ENCODE results near the gene COX7A2. TPM values are rescaled to one million over a fixed set of nuclear protein-coding genes. Genes with fewer than 3 reads are reported as not detected.

Gene COX7A2
- 336 TPM for total RNA-seq
- long read RNA-seq, transcript COX7A2-202 (4 exons, 773 nt), result major isoform, 14 of 16 reads
- long read RNA-seq, partial matches to known transcripts, result 0 of 16 reads
- long read RNA-seq, other reads (novel, unspliced or antisense), result 2 of 16 reads

GRCh38 chr6:75243333-75244062 is at the start of gene COX7A2:
Gene COX7A2 (minus strand): TSS chr6:75243801. CDS start chr6:75243734, 67 bp downstream.
- DNase-seq (ENCODE audit: low spot score), result peak; percentile 93

- DNase-seq (ENCODE audit: low spot score), result no peak
These were observed 49.0 kb upstream of the COX7A2 start for GRCh38 chr6:75292555-75292954.

- DNase-seq (ENCODE audit: low spot score), result no peak
These were observed 48.1 kb upstream of the COX7A2 start for GRCh38 chr6:75291744-75292143.

- no peak for DNase-seq (ENCODE audit: low spot score)
These were observed 47.7 kb upstream of the COX7A2 start for GRCh38 chr6:75291331-75291730.

GRCh38 chr6:75290136-75290945 is 46.7 kb upstream of the COX7A2 start:
- DNase-seq (ENCODE audit: low spot score), result no peak

GRCh38 chr6:75288023-75288422 is 44.4 kb upstream of the COX7A2 start:
- no peak for DNase-seq (ENCODE audit: low spot score)

GRCh38 chr6:75287424-75287823 is 43.8 kb upstream of the COX7A2 start:
- no peak for DNase-seq (ENCODE audit: low spot score)

- no peak for DNase-seq (ENCODE audit: low spot score)
These were observed 43.4 kb upstream of the COX7A2 start for GRCh38 chr6:75286955-75287354.

- DNase-seq (ENCODE audit: low spot score), result no peak
These were observed 41.7 kb upstream of the COX7A2 start for GRCh38 chr6:75285283-75285639.

GRCh38 chr6:75284632-75285282 is 41.2 kb upstream of the COX7A2 start, which contains the start of gene TMEM30A:
Gene TMEM30A (minus strand): TSS chr6:75284792. CDS start chr6:75284638, 154 bp downstream.
- peak; percentile 98 for DNase-seq (ENCODE audit: low spot score)

GRCh38 chr6:75283907-75284631 is 40.5 kb upstream of the COX7A2 start:
- no peak for DNase-seq (ENCODE audit: low spot score)

- no peak for DNase-seq (ENCODE audit: low spot score)
These were observed 39.1 kb upstream of the COX7A2 start for GRCh38 chr6:75282706-75283105.

GRCh38 chr6:75281653-75282052 is 38.1 kb upstream of the COX7A2 start:
- DNase-seq (ENCODE audit: low spot score), result no peak

- no peak for DNase-seq (ENCODE audit: low spot score)
These were observed 36.7 kb upstream of the COX7A2 start for GRCh38 chr6:75280131-75280855.

- DNase-seq (ENCODE audit: low spot score), result no peak
These were observed 35.8 kb upstream of the COX7A2 start for GRCh38 chr6:75279418-75279817.

GRCh38 chr6:75278474-75279077 is 35.0 kb upstream of the COX7A2 start:
- no peak for DNase-seq (ENCODE audit: low spot score)

GRCh38 chr6:75275067-75275466 is 31.5 kb upstream of the COX7A2 start:
- no peak for DNase-seq (ENCODE audit: low spot score)

- no peak for DNase-seq (ENCODE audit: low spot score)
These were observed 29.4 kb upstream of the COX7A2 start for GRCh38 chr6:75273009-75273408.

- no peak for DNase-seq (ENCODE audit: low spot score)
These were observed 28.7 kb upstream of the COX7A2 start for GRCh38 chr6:75272145-75272840.
